B cell (primary cell): ENCODE results near the gene CLDN2.

ENCODE experiments used
- EZH2 ChIP-seq: IDR thresholded peaks from 2 replicates; pipeline ENCODE4 v1.6.1; 2012; ENCODE audit warnings: borderline replicate concordance, low read depth, mild to moderate bottlenecking, moderate library complexity, low read length; ENCODE audit not compliant: insufficient read depth, poor library complexity, severe bottlenecking
- TF ChIP-seq, protein P1 (sequence below): fragments of 200-600 bp; IDR thresholded peaks from one replicate; pipeline ENCODE4 v1.8.0; 2022; ENCODE audit warnings: antibody characterized with exemption, mild to moderate bottlenecking

DNA sequence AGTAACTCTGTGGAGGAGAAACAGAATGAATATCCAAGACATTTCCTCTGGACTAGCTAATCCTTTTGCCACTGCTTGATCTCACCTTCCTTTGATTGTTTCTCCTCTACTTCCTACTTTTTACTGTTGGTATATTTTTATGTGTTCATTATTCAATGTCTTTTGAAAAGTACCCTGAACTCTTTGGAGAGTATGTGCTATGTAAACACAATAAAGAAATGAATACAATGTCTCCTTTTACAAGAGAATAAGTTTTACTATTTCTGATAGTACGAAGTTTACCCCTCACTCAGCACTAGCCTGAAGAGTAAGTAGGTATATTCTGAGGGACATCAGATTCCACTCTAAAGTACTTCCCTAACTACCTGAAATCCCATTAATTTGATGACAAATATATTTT, 19.9 kb downstream of the CLDN2 start:
- no peak for TF ChIP-seq EZH2
- TF ChIP-seq, protein P1, sequence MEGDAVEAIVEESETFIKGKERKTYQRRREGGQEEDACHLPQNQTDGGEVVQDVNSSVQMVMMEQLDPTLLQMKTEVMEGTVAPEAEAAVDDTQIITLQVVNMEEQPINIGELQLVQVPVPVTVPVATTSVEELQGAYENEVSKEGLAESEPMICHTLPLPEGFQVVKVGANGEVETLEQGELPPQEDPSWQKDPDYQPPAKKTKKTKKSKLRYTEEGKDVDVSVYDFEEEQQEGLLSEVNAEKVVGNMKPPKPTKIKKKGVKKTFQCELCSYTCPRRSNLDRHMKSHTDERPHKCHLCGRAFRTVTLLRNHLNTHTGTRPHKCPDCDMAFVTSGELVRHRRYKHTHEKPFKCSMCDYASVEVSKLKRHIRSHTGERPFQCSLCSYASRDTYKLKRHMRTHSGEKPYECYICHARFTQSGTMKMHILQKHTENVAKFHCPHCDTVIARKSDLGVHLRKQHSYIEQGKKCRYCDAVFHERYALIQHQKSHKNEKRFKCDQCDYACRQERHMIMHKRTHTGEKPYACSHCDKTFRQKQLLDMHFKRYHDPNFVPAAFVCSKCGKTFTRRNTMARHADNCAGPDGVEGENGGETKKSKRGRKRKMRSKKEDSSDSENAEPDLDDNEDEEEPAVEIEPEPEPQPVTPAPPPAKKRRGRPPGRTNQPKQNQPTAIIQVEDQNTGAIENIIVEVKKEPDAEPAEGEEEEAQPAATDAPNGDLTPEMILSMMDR: no peak
